MM.1S (cell line): ENCODE measurements around the gene MARCHF10.

Experiments
- EZH2 ChIP-seq: fragments of 300-600 bp; sonication (generic); optimal IDR thresholded peaks from 2 replicates; pipeline ENCODE3; 2017; ENCODE audit warnings: low read depth, mild to moderate bottlenecking, antibody characterized with exemption, low read length, mixed read lengths
- EZH2phosphoT487 ChIP-seq: fragments of 300-600 bp; sonication (generic); IDR thresholded peaks from 2 replicates; pipeline ENCODE4 v1.6.1; 2018; ENCODE audit warnings: antibody characterized with exemption, low read length
- TF ChIP-seq, protein P1 (sequence below): fragments of 300-600 bp; sonication (generic); IDR thresholded peaks from 2 replicates; pipeline ENCODE4 v1.5.1; 2016; ENCODE audit warnings: antibody characterized with exemption, low read length, mixed read lengths

DNA sequence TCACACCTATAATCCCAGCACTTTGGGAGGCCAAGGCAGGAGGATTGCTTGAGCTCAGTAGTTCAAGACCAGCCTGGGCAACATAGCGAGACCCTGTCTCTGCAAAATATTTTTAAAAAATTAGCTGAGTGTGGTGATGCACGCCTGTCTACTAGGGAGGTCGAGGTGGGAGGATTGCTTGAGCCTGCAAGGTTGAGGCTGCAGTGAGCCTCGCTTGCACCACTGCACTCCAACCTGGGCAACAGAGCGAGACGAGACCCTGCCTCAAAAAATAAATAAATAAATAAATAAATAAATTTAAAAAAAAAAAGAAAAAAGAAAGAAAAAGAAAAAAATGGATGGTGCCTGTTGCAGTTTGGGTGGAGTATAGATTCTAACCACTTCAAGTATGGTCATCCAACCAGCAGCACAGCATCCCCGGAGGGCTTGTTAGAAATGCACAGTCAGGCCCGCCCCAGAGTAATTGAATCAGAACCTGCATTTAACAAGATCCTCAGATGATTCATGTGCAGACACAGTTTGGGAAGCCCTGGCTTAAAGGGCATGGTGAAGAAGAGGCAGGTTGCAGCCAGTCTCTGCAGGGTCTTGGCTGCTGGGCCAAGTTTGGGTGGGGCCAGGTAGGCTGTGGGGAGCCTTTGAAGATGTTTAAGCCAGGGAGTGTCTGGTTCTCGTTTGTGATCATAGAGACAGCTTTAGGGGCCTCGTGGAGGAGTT is 139.9 kb downstream of the MARCHF10 start:
- TF ChIP-seq, protein P1, sequence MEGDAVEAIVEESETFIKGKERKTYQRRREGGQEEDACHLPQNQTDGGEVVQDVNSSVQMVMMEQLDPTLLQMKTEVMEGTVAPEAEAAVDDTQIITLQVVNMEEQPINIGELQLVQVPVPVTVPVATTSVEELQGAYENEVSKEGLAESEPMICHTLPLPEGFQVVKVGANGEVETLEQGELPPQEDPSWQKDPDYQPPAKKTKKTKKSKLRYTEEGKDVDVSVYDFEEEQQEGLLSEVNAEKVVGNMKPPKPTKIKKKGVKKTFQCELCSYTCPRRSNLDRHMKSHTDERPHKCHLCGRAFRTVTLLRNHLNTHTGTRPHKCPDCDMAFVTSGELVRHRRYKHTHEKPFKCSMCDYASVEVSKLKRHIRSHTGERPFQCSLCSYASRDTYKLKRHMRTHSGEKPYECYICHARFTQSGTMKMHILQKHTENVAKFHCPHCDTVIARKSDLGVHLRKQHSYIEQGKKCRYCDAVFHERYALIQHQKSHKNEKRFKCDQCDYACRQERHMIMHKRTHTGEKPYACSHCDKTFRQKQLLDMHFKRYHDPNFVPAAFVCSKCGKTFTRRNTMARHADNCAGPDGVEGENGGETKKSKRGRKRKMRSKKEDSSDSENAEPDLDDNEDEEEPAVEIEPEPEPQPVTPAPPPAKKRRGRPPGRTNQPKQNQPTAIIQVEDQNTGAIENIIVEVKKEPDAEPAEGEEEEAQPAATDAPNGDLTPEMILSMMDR: no peak
- TF ChIP-seq EZH2: no peak
- no peak for TF ChIP-seq EZH2phosphoT487
